ENCODE data around the gene ATRIP.

- TF ChIP-seq POLR2AphosphoS5 (IDR thresholded peaks at IDR 0.05) (no peak), CTCF (IDR thresholded peaks at IDR 0.05; ENCODE audit: poor library complexity, severe bottlenecking) (no peak), TAF1 (IDR thresholded peaks at IDR 0.05; ENCODE audit: low read depth) (no peak), EP300 (conservative IDR thresholded peaks at IDR 0.05; ENCODE audit: poor library complexity, severe bottlenecking) (no peak), EZH2 (IDR thresholded peaks at IDR 0.05; ENCODE audit: borderline replicate concordance, insufficient read depth, low read length, poor library complexity, severe bottlenecking) (no peak), MXI1 (conservative IDR thresholded peaks at IDR 0.05; ENCODE audit: poor library complexity, severe bottlenecking) (no peak), RAD21 (conservative IDR thresholded peaks at IDR 0.05) (no peak)
Observed at GRCh38 chr3:48503401-48504050, 57.0 kb downstream of the ATRIP start.

Data from neural cell (in vitro differentiated cells).